ENCODE results near the gene CEP83. TPM values are rescaled to one million over a fixed set of nuclear protein-coding genes. Genes with fewer than 3 reads are reported as not detected.
A peak's percentile ranks its signal among the peaks of the same experiment; 100 is the strongest.

Gene CEP83
- polyA plus RNA-seq, 1 of the 3 experiments (the other 2 are of a cell fraction) = 2.5 TPM

DNA sequence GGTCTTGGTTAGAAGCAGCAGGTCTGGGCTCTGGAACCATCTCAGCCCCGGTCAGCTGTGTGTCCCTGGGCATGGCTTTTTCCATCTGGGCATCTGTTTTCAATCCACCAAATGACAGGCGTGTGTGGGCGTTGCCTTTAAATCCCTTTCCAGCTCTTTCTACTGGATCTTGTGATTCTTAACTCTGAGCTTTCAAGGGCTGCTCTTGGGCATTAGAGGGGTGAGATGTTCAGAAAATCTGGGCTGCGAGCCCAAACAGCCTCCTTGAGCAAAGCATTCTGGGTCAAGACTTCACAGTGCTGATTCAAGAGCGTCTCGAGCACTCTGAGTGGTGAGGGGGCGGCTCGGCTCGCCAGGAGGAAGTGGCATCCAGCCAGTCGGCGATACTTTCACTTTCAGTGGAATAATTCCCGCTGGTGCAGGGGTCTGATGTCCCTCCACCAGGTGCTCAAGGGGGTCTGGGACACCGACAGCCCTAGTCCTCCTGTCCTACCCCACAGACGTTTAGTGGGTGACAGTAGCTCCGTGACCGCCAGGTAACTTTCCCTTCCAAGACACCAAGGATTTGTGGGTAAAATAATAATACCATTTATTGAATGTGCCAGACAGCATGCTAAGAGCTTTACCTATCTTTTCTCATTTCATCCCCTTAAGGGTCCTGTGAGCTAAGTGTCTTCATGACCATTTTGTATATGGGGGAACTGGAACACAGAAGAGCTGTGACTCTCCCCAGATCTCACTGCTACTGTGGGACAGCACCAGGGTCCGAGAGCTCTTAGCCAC is 197.2 kb downstream of the CEP83 start (continued):
- TF ChIP-seq, protein P1, sequence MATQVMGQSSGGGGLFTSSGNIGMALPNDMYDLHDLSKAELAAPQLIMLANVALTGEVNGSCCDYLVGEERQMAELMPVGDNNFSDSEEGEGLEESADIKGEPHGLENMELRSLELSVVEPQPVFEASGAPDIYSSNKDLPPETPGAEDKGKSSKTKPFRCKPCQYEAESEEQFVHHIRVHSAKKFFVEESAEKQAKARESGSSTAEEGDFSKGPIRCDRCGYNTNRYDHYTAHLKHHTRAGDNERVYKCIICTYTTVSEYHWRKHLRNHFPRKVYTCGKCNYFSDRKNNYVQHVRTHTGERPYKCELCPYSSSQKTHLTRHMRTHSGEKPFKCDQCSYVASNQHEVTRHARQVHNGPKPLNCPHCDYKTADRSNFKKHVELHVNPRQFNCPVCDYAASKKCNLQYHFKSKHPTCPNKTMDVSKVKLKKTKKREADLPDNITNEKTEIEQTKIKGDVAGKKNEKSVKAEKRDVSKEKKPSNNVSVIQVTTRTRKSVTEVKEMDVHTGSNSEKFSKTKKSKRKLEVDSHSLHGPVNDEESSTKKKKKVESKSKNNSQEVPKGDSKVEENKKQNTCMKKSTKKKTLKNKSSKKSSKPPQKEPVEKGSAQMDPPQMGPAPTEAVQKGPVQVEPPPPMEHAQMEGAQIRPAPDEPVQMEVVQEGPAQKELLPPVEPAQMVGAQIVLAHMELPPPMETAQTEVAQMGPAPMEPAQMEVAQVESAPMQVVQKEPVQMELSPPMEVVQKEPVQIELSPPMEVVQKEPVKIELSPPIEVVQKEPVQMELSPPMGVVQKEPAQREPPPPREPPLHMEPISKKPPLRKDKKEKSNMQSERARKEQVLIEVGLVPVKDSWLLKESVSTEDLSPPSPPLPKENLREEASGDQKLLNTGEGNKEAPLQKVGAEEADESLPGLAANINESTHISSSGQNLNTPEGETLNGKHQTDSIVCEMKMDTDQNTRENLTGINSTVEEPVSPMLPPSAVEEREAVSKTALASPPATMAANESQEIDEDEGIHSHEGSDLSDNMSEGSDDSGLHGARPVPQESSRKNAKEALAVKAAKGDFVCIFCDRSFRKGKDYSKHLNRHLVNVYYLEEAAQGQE (IDR thresholded peaks at IDR 0.05; ENCODE audit: low read depth, low read length) = no peak
- TF ChIP-seq, protein P2, sequence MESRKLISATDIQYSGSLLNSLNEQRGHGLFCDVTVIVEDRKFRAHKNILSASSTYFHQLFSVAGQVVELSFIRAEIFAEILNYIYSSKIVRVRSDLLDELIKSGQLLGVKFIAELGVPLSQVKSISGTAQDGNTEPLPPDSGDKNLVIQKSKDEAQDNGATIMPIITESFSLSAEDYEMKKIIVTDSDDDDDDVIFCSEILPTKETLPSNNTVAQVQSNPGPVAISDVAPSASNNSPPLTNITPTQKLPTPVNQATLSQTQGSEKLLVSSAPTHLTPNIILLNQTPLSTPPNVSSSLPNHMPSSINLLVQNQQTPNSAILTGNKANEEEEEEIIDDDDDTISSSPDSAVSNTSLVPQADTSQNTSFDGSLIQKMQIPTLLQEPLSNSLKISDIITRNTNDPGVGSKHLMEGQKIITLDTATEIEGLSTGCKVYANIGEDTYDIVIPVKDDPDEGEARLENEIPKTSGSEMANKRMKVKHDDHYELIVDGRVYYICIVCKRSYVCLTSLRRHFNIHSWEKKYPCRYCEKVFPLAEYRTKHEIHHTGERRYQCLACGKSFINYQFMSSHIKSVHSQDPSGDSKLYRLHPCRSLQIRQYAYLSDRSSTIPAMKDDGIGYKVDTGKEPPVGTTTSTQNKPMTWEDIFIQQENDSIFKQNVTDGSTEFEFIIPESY (IDR thresholded peaks at IDR 0.05; ENCODE audit: borderline replicate concordance, low read depth) = no peak
- TF ChIP-seq, protein P3, sequence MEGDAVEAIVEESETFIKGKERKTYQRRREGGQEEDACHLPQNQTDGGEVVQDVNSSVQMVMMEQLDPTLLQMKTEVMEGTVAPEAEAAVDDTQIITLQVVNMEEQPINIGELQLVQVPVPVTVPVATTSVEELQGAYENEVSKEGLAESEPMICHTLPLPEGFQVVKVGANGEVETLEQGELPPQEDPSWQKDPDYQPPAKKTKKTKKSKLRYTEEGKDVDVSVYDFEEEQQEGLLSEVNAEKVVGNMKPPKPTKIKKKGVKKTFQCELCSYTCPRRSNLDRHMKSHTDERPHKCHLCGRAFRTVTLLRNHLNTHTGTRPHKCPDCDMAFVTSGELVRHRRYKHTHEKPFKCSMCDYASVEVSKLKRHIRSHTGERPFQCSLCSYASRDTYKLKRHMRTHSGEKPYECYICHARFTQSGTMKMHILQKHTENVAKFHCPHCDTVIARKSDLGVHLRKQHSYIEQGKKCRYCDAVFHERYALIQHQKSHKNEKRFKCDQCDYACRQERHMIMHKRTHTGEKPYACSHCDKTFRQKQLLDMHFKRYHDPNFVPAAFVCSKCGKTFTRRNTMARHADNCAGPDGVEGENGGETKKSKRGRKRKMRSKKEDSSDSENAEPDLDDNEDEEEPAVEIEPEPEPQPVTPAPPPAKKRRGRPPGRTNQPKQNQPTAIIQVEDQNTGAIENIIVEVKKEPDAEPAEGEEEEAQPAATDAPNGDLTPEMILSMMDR (IDR thresholded peaks at IDR 0.05) = no peak
- TF ChIP-seq TAF1 (IDR thresholded peaks at IDR 0.05; ENCODE audit: borderline replicate concordance, low read depth, low read length) (no peak; the same call in 1 of the 2 replicates), TCF12 (IDR thresholded peaks at IDR 0.05) (peak; percentile 95), MEF2A (IDR thresholded peaks at IDR 0.05; ENCODE audit: borderline replicate concordance, low read depth) (no peak)

DNA sequence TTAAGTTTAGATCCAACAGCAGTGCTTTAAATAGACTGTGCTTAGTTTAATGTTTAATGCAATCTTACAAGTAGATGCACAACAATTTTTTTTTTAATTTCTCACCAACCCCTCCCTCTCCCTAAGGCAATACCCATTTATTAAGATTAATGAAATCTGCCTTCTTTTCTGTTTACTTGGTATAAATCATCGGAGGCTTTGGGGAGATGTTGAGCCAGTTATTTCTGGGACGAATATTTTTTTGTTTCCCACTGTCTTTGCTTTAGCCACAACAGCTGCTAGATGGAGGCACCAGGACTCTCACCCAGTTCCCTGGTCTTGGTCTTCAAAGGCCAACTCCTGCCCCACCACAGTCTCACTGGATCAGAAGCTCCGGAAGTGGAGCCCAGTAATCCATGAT is 197.9 kb downstream of the CEP83 start:
- H2AFZ ChIP-seq (ENCODE audit: low read depth) = peak overlapping the region; percentile 81
- H3F3A ChIP-seq (replicated peaks; ENCODE audit: insufficient read depth) = no peaks in the 10 kb centered on the region
- H3K4me2 ChIP-seq = peak overlapping the region; percentile 70
- ChIA-PET CTCF (interaction anchor here (1.0 kb wide), 1 partner anchor 57 kb away, joined by 3 read pairs; no protein-coding TSS in a partner anchor), POLR2A (interaction anchor here (1.2 kb wide), 1 partner anchor 127 kb away, joined by 5 read pairs; no protein-coding TSS in a partner anchor)
- peaks cover 9 to 43% of the 10 kb centered on the region in 2 experiments; a peak in 3 of 4 replicates for H3K4me1 ChIP-seq (ENCODE audit: control insufficient read depth in 1 of 2, insufficient read depth in 2 of 2, low read depth in 1 of 2, low read length in 1 of 2)
- H3K36me3 ChIP-seq (replicated peaks in 1 of 2; ENCODE audit: control insufficient read depth in 1 of 2, insufficient read depth in 2 of 2, low read length in 1 of 2) = no peaks in the 10 kb centered on the region
- no peaks in the 10 kb centered on the region for H3K9me3 ChIP-seq
- peak overlapping the region; percentile 22 to 34 for H3K4me3 ChIP-seq (ENCODE audit: low read depth in 2 of 2, low read length in 1 of 2)
- H3K79me2 ChIP-seq (ENCODE audit: insufficient read depth) = no peaks in the 10 kb centered on the region
- H4K20me1 ChIP-seq (ENCODE audit: insufficient read depth) = no peaks in the 10 kb centered on the region
- DNase-seq = no peak
- H3K9ac ChIP-seq = peak overlapping the region; percentile 9; the same call in 1 of the 2 replicates
- WGBS (ENCODE audit: low lambda C conversion rate) = 39% methylated on average over 3 of the region's 3 CpGs
- H3K9me2 ChIP-seq = no peaks in the 10 kb centered on the region
- H3K27ac ChIP-seq (ENCODE audit: low read depth in 2 of 2, low read length in 1 of 2) = peak overlapping the region; percentile 71 to 90
- no peaks in the 10 kb centered on the region for H3K27me3 ChIP-seq (ENCODE audit: insufficient read depth)
- TF ChIP-seq RAD21 (IDR thresholded peaks at IDR 0.05; ENCODE audit: low read length) (no peak), NFIC (IDR thresholded peaks at IDR 0.05; ENCODE audit: borderline replicate concordance) (no peak), GABPA (IDR thresholded peaks at IDR 0.05; ENCODE audit: low read depth) (no peak), MEF2A (IDR thresholded peaks at IDR 0.05; ENCODE audit: borderline replicate concordance, low read depth) (no peak), FOXM1 (IDR thresholded peaks at IDR 0.05; ENCODE audit: low read depth) (no peak), POLR2AphosphoS5 (IDR thresholded peaks at IDR 0.05; ENCODE audit: low read depth, low read length) (no peak), GATA2 (CRISPR knock-in tag; IDR thresholded peaks at IDR 0.05) (no peak), EP300 (IDR thresholded peaks at IDR 0.05; ENCODE audit: borderline replicate concordance in 1 of 2, low read depth in 1 of 2, low read length in 1 of 2) (no peak), SIN3A (IDR thresholded peaks at IDR 0.05; ENCODE audit: borderline replicate concordance, low read depth, low read length) (no peak), RCOR1 (IDR thresholded peaks at IDR 0.05; ENCODE audit: low read length) (no peak), EZH2phosphoT487 (IDR thresholded peaks at IDR 0.05; ENCODE audit: borderline replicate concordance, low read depth) (no peak)
- TF ChIP-seq, protein P4, sequence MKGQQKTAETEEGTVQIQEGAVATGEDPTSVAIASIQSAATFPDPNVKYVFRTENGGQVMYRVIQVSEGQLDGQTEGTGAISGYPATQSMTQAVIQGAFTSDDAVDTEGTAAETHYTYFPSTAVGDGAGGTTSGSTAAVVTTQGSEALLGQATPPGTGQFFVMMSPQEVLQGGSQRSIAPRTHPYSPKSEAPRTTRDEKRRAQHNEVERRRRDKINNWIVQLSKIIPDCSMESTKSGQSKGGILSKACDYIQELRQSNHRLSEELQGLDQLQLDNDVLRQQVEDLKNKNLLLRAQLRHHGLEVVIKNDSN (IDR thresholded peaks at IDR 0.05; ENCODE audit: borderline replicate concordance, low read depth) = no peak
- TF ChIP-seq, protein P1 (IDR thresholded peaks at IDR 0.05; ENCODE audit: low read depth, low read length) = no peak

Data from SK-N-SH (cell line).